Psoas muscle (tissue), 8 donors: ENCODE data around the gene FNDC3B. TPM values are rescaled to one million over a fixed set of nuclear protein-coding genes. Genes with fewer than 3 reads are reported as not detected.
A peak's percentile ranks its signal among the peaks of the same experiment; 100 is the strongest.
"Not testable (repeated sequence)": the region's sequence is repeated elsewhere in the genome, so short reads cannot be mapped to it uniquely, and the experiment has no call there.

Experiments used
- ATAC-seq, 4 donors: fragments of 200-7000 bp; cut with Tn5 transposase; one replicate each; pipeline ENCODE4 v1.9.1; 2020; ENCODE audit warnings: moderate library complexity in 3 of 4, mild to moderate bottlenecking in 2 of 4
- DNase-seq, 2 donors: peaks; one replicate each; pipeline ENCODE4 v3.0.0-alpha.2; 2020
- H3K27ac ChIP-seq: fragments of 200-600 bp; one replicate; pipeline ENCODE4 v1.8.0; 2022
- H3K27me3 ChIP-seq, 3 donors: fragments of 200-600 bp in 1 of 3; one replicate each; pipeline versions ENCODE4 v1.6.1 to v1.8.0; 2013 to 2022; ENCODE audit warnings: low read length in 2 of 3, mild to moderate bottlenecking in 2 of 3, moderate library complexity in 1 of 3; ENCODE audit not compliant: insufficient read depth in 3 of 3
- H3K36me3 ChIP-seq, 2 donors: fragments of 200-600 bp in 1 of 2; one replicate each; pipeline versions ENCODE4 v1.6.1 to v1.8.0; 2013 to 2022; ENCODE audit warnings: low read depth in 1 of 2, mild to moderate bottlenecking in 1 of 2, moderate library complexity in 1 of 2; ENCODE audit not compliant: insufficient read depth in 1 of 2
- H3K4me1 ChIP-seq: fragments of 200-600 bp; one replicate; pipeline ENCODE4 v1.8.0; 2022
- H3K4me3 ChIP-seq: fragments of 200-600 bp; one replicate; pipeline ENCODE4 v1.8.0; 2022; ENCODE audit warnings: mild to moderate bottlenecking
- H3K9me3 ChIP-seq: fragments of 200-600 bp; one replicate; pipeline ENCODE4 v1.8.0; 2022
- CTCF ChIP-seq: fragments of 200-600 bp; IDR thresholded peaks from one replicate; pipeline ENCODE4 v1.8.0; 2022; ENCODE audit warnings: antibody characterized with exemption
- WGBS, 3 donors: extraction: QIAGEN DNeasy Blood & Tissue Kit; methylation state at CpG; one replicate each; pipeline versions ENCODE4 v1.1.6 to v1.1.7; 2013; 5-methylcytosine and 5-hydroxymethylcytosine counted together
- intact Hi-C, 2 donors: fragments of 100-400 bp; cut with DNase I; formaldehyde crosslinking; loops; one replicate each; pipeline versions ENCODE4 v1.11.0 to v1.14.2; 2022
- polyA plus RNA-seq, 3 donors: library from polyadenylated mRNA; stranded (reverse); fragments of 200-250 nt; gene quantifications; one replicate each; pipeline ENCODE4 v1.2.3, GENCODE V29; 2013
- total RNA-seq, 4 donors: library from RNA; stranded (reverse); fragmentation: NEBNext Ultra II Directional in 2 of 4; extraction: Animal tissue kit (Norgen Biotek cat#: 25700) in 2 of 4; gene quantifications; one replicate each; pipeline versions ENCODE4 v1.2.1 to v1.2.4, GENCODE V29; 2021 to 2023
- donor health status: healthy with polysubstance abuse.
- donor health status: DM: no; HTN: no; CAD: no; lungs with moderate emphysema.
- donor health status: Bipolar disorder and iron deficiency.
- donor health status: healthy.
- donor health status: DM: yes; HTN: yes; CAD: no.
- donor health status: DM: no; HTN: no; CAD: no.
- donor health status: DM: no; HTN: no; CAD: no.
- donor health status: DM: yes; HTN: yes; CAD: no.

Gene FNDC3B
- total and polyA plus RNA-seq, 7 donors = 12.4 to 133 (median 50.8) TPM

- intact Hi-C loops = no loop called here
- no peaks in the 10 kb centered on the region for H3K9me3 ChIP-seq
- no peak overlapping the region for H3K4me3 ChIP-seq
- H3K36me3 ChIP-seq = no peaks in the 10 kb centered on the region
- TF ChIP-seq CTCF = no peak
- no peak overlapping the region for H3K27ac ChIP-seq
- WGBS, 3 donors = 34 to 47% (median 41%) methylated on average over 4 of the region's 4 CpGs
- H3K27me3 ChIP-seq = no peaks in the 10 kb centered on the region
- H3K4me1 ChIP-seq = peaks cover 49% of the 10 kb centered on the region
- no peak for DNase-seq
- ATAC-seq = peak in 2 of 4 donors; percentile 41 to 49
Measured at GRCh38 chr3:172089250-172089649, 49.9 kb downstream of the FNDC3B start.

GRCh38 chr3:172090035-172090434, 50.7 kb downstream of the FNDC3B start:
- H3K36me3 ChIP-seq = no peaks in the 10 kb centered on the region
- no peak overlapping the region for H3K27ac ChIP-seq
- no peaks in the 10 kb centered on the region for H3K9me3 ChIP-seq
- intact Hi-C loops = no loop called here
- no peak overlapping the region for H3K4me3 ChIP-seq
- H3K27me3 ChIP-seq = no peaks in the 10 kb centered on the region
- 59 to 83% (median 70%) methylated on average over 4 of the region's 4 CpGs for WGBS, 3 donors
- ATAC-seq (no peak), DNase-seq (no peak)
- TF ChIP-seq CTCF = no peak
- H3K4me1 ChIP-seq = peaks cover 45% of the 10 kb centered on the region

GRCh38 chr3:172092658-172093057, 53.3 kb downstream of the FNDC3B start:
- no peak for TF ChIP-seq CTCF
- DNase-seq (no peak), ATAC-seq (no peak)
- no peak overlapping the region for H3K4me3 ChIP-seq
- no peaks in the 10 kb centered on the region for H3K9me3 ChIP-seq
- 97 to 99% (median 97%) methylated on average over 5 of the region's 5 CpGs for WGBS, 3 donors
- intact Hi-C loops = no loop called here
- no peaks in the 10 kb centered on the region for H3K27me3 ChIP-seq
- H3K36me3 ChIP-seq = no peaks in the 10 kb centered on the region
- peaks cover 57% of the 10 kb centered on the region for H3K4me1 ChIP-seq
- H3K27ac ChIP-seq = no peak overlapping the region

- H3K9me3 ChIP-seq, H3K27ac ChIP-seq, intact Hi-C loops, H3K27me3 ChIP-seq, ATAC-seq, DNase-seq, H3K36me3 ChIP-seq, H3K4me3 ChIP-seq: not testable (repeated sequence)
- H3K4me1 ChIP-seq = peaks cover 57% of the 10 kb centered on the region
- 90 to 98% (median 95%) methylated on average over 10 to 11 of the region's 13 CpGs for WGBS, 3 donors
Measured at GRCh38 chr3:172093581-172094443, 54.4 kb downstream of the FNDC3B start.

GRCh38 chr3:172094621-172095557, 55.5 kb downstream of the FNDC3B start:
- Histone ChIP-seq H3K27me3 (no peaks in the 10 kb centered on the region), H3K9me3 (no peaks in the 10 kb centered on the region), H3K4me1 (peaks cover 57% of the 10 kb centered on the region), H3K4me3 (no peak overlapping the region), H3K36me3 (no peaks in the 10 kb centered on the region), H3K27ac (peak overlapping the region; percentile 47)
- TF ChIP-seq CTCF = no peak
- ATAC-seq (no peak), DNase-seq (no peak)
- intact Hi-C loops = no loop called here
- WGBS, 3 donors = 87 to 90% (median 87%) methylated on average over 7 of the region's 7 CpGs
